GM23248 (cell line): ENCODE results near the gene PPP1R12A. TPM values are rescaled to one million over a fixed set of nuclear protein-coding genes. Genes with fewer than 3 reads are reported as not detected.
"Not testable (repeated sequence)": the region's sequence is repeated elsewhere in the genome, so short reads cannot be mapped to it uniquely, and the experiment has no call there.

Experiments
- DNase-seq: peaks from one replicate; pipeline ENCODE4 v3.0.0-alpha.2; 2015
- H2AFZ ChIP-seq: fragments of 200-600 bp; sonication (generic); 2 replicates; pipeline ENCODE4 v1.6.1; 2016; ENCODE audit warnings: antibody characterized with exemption
- H3F3A ChIP-seq: fragments of 200-600 bp; sonication (generic); 2 replicates; pipeline ENCODE4 v1.6.1; 2016; ENCODE audit warnings: mild to moderate bottlenecking, antibody characterized with exemption, mixed run types; ENCODE audit not compliant: insufficient read depth
- H3K27ac ChIP-seq: fragments of 200-600 bp; sonication (generic); 2 replicates; pipeline ENCODE4 v1.5.1; 2016; ENCODE audit warnings: mild to moderate bottlenecking
- H3K27me3 ChIP-seq: fragments of 200-600 bp; sonication (generic); replicated peaks from 2 replicates; pipeline ENCODE4 v1.6.1; 2016; ENCODE audit warnings: mild to moderate bottlenecking; ENCODE audit not compliant: insufficient read depth
- H3K36me3 ChIP-seq: fragments of 200-600 bp; sonication (generic); 2 replicates; pipeline ENCODE4 v1.6.1; 2016; ENCODE audit warnings: low read depth, mild to moderate bottlenecking
- H3K4me1 ChIP-seq: fragments of 200-600 bp; sonication (generic); 2 replicates; pipeline ENCODE4 v1.6.1; 2016; ENCODE audit warnings: mild to moderate bottlenecking; ENCODE audit not compliant: insufficient read depth
- H3K4me2 ChIP-seq: fragments of 200-600 bp; sonication (generic); one replicate; pipeline ENCODE4 v1.6.1; 2016; ENCODE audit warnings: mild to moderate bottlenecking; ENCODE audit not compliant: unreplicated experiment
- H3K4me3 ChIP-seq: fragments of 200-600 bp; sonication (generic); 2 replicates; pipeline ENCODE4 v1.5.1; 2016; ENCODE audit warnings: mild to moderate bottlenecking
- H3K79me2 ChIP-seq: fragments of 200-600 bp; sonication (generic); 2 replicates; pipeline ENCODE4 v1.6.1; 2016; ENCODE audit warnings: mild to moderate bottlenecking; ENCODE audit not compliant: insufficient read depth
- H3K9ac ChIP-seq: fragments of 200-600 bp; sonication (generic); 2 replicates; pipeline ENCODE4 v1.6.1; 2016; ENCODE audit warnings: mild to moderate bottlenecking
- H3K9me2 ChIP-seq: fragments of 200-600 bp; sonication (generic); 2 replicates; pipeline ENCODE4 v1.6.1; 2016; ENCODE audit warnings: mixed run types, mild to moderate bottlenecking, moderate library complexity; ENCODE audit not compliant: insufficient read depth
- H3K9me3 ChIP-seq: fragments of 200-600 bp; sonication (generic); one replicate; pipeline ENCODE4 v1.6.1; 2017; ENCODE audit warnings: low read depth
- H4K20me1 ChIP-seq: fragments of 200-600 bp; sonication (generic); 2 replicates; pipeline ENCODE4 v1.6.0; 2016; ENCODE audit not compliant: insufficient read depth
- EZH2 ChIP-seq: fragments of 200-600 bp; sonication (generic); IDR thresholded peaks from 2 replicates; pipeline ENCODE4 v1.6.1; 2018; ENCODE audit warnings: antibody characterized with exemption, mild to moderate bottlenecking; ENCODE audit not compliant: insufficient read depth, poor library complexity, severe bottlenecking
- EZH2phosphoT487 ChIP-seq: fragments of 200-600 bp; sonication (generic); IDR thresholded peaks from 2 replicates; pipeline ENCODE4 v1.6.1; 2018; ENCODE audit warnings: antibody characterized with exemption, moderate library complexity, mild to moderate bottlenecking, low read depth; ENCODE audit not compliant: insufficient read depth
- WGBS, 2 experiments: methylation state at CpG; one replicate each; pipeline ENCODE4 v1.1.6; 2015 to 2017; ENCODE audit warnings: low lambda C conversion rate in 2 of 2, low coverage in 1 of 2; ENCODE audit errors: missing lambda C conversion rate in 2 of 2; 5-methylcytosine and 5-hydroxymethylcytosine counted together
- in situ Hi-C: fragments of 300-500 bp; cut with MboI; formaldehyde crosslinking; loops from 2 replicates; pipeline ENCODE4 v1.15.0; 2020
- polyA plus RNA-seq: library from polyadenylated mRNA; unstranded; fragments of >200 nt; fragmentation: Nextera tagmentation; extraction: Ambion mirVana; gene quantifications from 2 replicates; pipeline ENCODE4 v1.2.1, GENCODE V29; 2016
- total RNA-seq: library from RNA; depleted of rRNA; stranded (reverse); fragments of >200 nt; shearing (Covaris generic); gene quantifications from 2 replicates; pipeline ENCODE4 v1.2.3, GENCODE V29; 2014

The PPP1R12A gene
- total and polyA plus RNA-seq, 2 experiments from 2014 or later: 91.1 to 144 TPM

GRCh38 chr12:79978692-79979091 is 43.8 kb upstream of the PPP1R12A start:
- TF ChIP-seq EZH2phosphoT487: no peak
- TF ChIP-seq EZH2: no peak
- no peaks in the 10 kb centered on the region for H3K9me2 ChIP-seq
- no peak overlapping the region for H3K9ac ChIP-seq
- H3K36me3 ChIP-seq: no peaks in the 10 kb centered on the region
- no peaks in the 10 kb centered on the region for H3K79me2 ChIP-seq
- peaks cover 19% of the 10 kb centered on the region for H3F3A ChIP-seq
- H3K9me3 ChIP-seq: no peaks in the 10 kb centered on the region
- no peaks in the 10 kb centered on the region for H3K27me3 ChIP-seq
- H3K4me1 ChIP-seq: peaks cover 42% of the 10 kb centered on the region
- DNase-seq: no peak
- WGBS, 2 experiments: 83 to 96% methylated on average over 1 of the region's 1 CpG
- no peak overlapping the region for H3K27ac ChIP-seq
- H2AFZ ChIP-seq: no peak overlapping the region
- H4K20me1 ChIP-seq: no peaks in the 10 kb centered on the region
- in situ Hi-C loops: no loop called here
- H3K4me3 ChIP-seq: no peak overlapping the region
- no peak overlapping the region for H3K4me2 ChIP-seq

DNA sequence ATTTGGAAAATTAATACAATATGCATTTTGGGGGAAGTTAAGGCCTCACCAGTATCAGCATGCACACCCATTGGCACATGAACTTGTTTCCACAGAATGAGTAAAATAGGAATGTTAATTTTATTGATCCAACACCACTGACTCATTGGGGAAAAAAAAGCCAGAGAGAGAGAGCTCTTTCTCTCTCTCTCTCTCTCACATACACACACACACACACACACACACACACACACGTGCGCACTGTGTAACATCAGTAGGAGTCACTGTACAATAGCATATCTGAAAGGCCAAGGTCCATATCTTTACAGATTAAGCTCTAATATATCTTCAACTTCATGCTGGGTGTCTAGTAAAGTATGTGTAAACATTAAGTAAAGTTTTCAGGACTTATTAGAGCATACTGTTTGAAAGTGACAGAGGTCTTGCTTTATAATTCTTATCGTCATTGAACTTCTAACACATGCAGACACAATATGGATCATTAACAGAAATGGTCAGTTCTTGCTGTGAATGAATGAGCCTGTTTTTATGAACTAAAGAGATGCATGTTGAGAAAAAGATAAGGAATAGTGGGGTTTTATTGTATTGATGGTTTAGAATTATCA is 43.1 kb upstream of the PPP1R12A start:
- peak; percentile 82 for DNase-seq
- Histone ChIP-seq H3K4me1 (peaks cover 35% of the 10 kb centered on the region), H3K4me2 (peak overlapping the region; percentile 30), H3F3A (peaks cover 14% of the 10 kb centered on the region)
- H3K79me2 ChIP-seq, H3K27me3 ChIP-seq, H3K9ac ChIP-seq, H3K27ac ChIP-seq, H3K9me2 ChIP-seq, H3K4me3 ChIP-seq, H3K36me3 ChIP-seq, H3K9me3 ChIP-seq, H2AFZ ChIP-seq, H4K20me1 ChIP-seq, in situ Hi-C loops: not testable (repeated sequence)
- WGBS, 2 experiments: 25 to 33% methylated on average over 3 of the region's 3 CpGs

DNA sequence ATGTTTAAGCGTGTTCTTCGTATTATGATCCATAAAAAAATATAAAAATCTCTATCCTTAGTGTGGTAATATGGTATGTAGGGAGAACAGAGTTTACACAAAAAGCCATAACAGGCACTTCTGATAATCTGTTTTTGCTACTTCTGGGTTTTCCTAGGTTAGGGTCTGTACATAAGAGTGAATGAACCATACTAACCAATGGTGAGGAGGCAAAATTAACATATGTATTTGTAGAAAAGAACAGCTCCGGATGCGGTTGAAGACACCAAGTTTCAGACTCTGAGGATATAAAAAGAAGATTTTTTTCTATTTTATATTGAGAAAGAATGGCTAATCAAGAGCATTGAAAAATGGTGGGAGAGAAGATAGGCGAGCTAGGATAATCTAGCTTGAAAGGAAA is 40.2 kb upstream of the PPP1R12A start:
- TF ChIP-seq EZH2: no peak
- no peak for TF ChIP-seq EZH2phosphoT487
- peaks cover 24% of the 10 kb centered on the region for H3K4me1 ChIP-seq
- H3K4me3 ChIP-seq: no peak overlapping the region
- no peaks in the 10 kb centered on the region for H3K36me3 ChIP-seq
- no peak overlapping the region for H3K27ac ChIP-seq
- no peak overlapping the region; the same call in 1 of the 2 replicates for H2AFZ ChIP-seq
- WGBS, 2 experiments: 96 to 98% methylated on average over 5 of the region's 5 CpGs
- no peaks in the 10 kb centered on the region for H3K79me2 ChIP-seq
- no peaks in the 10 kb centered on the region for H3K9me2 ChIP-seq
- in situ Hi-C loops: no loop called here
- H4K20me1 ChIP-seq: no peaks in the 10 kb centered on the region
- H3K9ac ChIP-seq: no peak overlapping the region
- H3K27me3 ChIP-seq: no peaks in the 10 kb centered on the region
- H3K4me2 ChIP-seq: no peak overlapping the region
- H3F3A ChIP-seq: no peaks in the 10 kb centered on the region; the same call in 1 of the 2 replicates
- no peak for DNase-seq
- no peaks in the 10 kb centered on the region for H3K9me3 ChIP-seq

DNA sequence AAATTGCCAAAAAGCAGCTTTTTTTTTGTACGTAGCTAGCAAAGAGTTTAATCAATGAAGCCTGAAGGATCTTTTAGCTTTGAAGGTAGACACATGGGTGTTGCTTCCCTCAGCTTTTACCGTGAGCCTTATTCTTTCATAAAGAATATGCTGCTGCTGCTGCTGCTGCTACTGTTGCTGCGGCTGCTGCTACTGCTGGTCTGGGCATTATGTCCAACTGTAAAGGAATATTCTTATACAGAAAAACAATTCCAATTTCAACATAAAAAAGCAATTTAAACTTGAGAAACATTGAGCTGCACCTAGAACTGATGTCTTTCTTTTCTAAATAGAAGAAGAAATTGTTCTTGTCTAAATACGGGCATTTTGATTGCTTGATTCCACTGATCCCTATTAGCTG is 38.9 kb upstream of the PPP1R12A start:
- Histone ChIP-seq H3K27ac (no peak overlapping the region), H3K27me3 (no peaks in the 10 kb centered on the region), H3K9me3 (no peaks in the 10 kb centered on the region), H3K4me2 (no peak overlapping the region), H3K9me2 (no peaks in the 10 kb centered on the region), H3K4me1 (peaks cover 24% of the 10 kb centered on the region), H3K79me2 (no peaks in the 10 kb centered on the region), H2AFZ (peak overlapping the region; percentile 69), H3K4me3 (no peak overlapping the region), H3K36me3 (no peaks in the 10 kb centered on the region), H3F3A (no peaks in the 10 kb centered on the region; the same call in 1 of the 2 replicates), H3K9ac (no peak overlapping the region), H4K20me1 (no peaks in the 10 kb centered on the region)
- no peak for DNase-seq
- TF ChIP-seq EZH2phosphoT487 (no peak), EZH2 (no peak)
- 63 to 64% methylated on average over 4 of the region's 4 CpGs for WGBS, 2 experiments
- in situ Hi-C loops: no loop called here
